IPS-18a (cell line): ENCODE results near the gene CAP1.
A peak's percentile ranks its signal among the peaks of the same experiment; 100 is the strongest.
"Not testable (repeated sequence)": the region's sequence is repeated elsewhere in the genome, so short reads cannot be mapped to it uniquely, and the experiment has no call there.

Experiments
- H3K27ac ChIP-seq: one replicate; pipeline ENCODE4 v1.5.1; 2013; ENCODE audit warnings: low read length
- H3K27me3 ChIP-seq: one replicate; pipeline ENCODE4 v1.6.1; 2013; ENCODE audit warnings: mild to moderate bottlenecking, low read length; ENCODE audit not compliant: control insufficient read depth, insufficient read depth
- H3K36me3 ChIP-seq: one replicate; pipeline ENCODE4 v1.6.1; 2013; ENCODE audit warnings: low read depth, low read length; ENCODE audit not compliant: control insufficient read depth
- H3K4me1 ChIP-seq: one replicate; pipeline ENCODE4 v1.6.1; 2013; ENCODE audit warnings: low read depth, low read length; ENCODE audit not compliant: control insufficient read depth
- H3K4me3 ChIP-seq: one replicate; pipeline ENCODE4 v1.5.1; 2013; ENCODE audit warnings: low read length
- H3K9ac ChIP-seq: one replicate; pipeline ENCODE4 v1.6.1; 2013; ENCODE audit warnings: mild to moderate bottlenecking, low read length, moderate library complexity
- H3K9me3 ChIP-seq: one replicate; pipeline ENCODE4 v1.6.1; 2013; ENCODE audit warnings: low read depth, low read length; ENCODE audit not compliant: control insufficient read depth

CAP1 gene

GRCh38 chr1:40036574-40036973 is 4.0 kb upstream of the CAP1 start:
- no peak overlapping the region for H3K9ac ChIP-seq
- H3K4me1 ChIP-seq = peaks cover 11% of the 10 kb centered on the region
- no peaks in the 10 kb centered on the region for H3K27me3 ChIP-seq
- no peak overlapping the region for H3K4me3 ChIP-seq
- H3K9me3 ChIP-seq = no peaks in the 10 kb centered on the region
- no peak overlapping the region for H3K27ac ChIP-seq
- no peaks in the 10 kb centered on the region for H3K36me3 ChIP-seq

GRCh38 chr1:40037254-40037653 is 3.3 kb upstream of the CAP1 start:
- H3K9me3 ChIP-seq, H3K9ac ChIP-seq, H3K4me3 ChIP-seq, H3K27me3 ChIP-seq, H3K36me3 ChIP-seq, H3K27ac ChIP-seq: not testable (repeated sequence)
- peaks cover 12% of the 10 kb centered on the region for H3K4me1 ChIP-seq

- H3K9me3 ChIP-seq = no peaks in the 10 kb centered on the region
- no peak overlapping the region for H3K27ac ChIP-seq
- H3K4me3 ChIP-seq = peak overlapping the region; percentile 90
- peak overlapping the region; percentile 100 for H3K9ac ChIP-seq
- peaks cover 12% of the 10 kb centered on the region for H3K4me1 ChIP-seq
- no peaks in the 10 kb centered on the region for H3K27me3 ChIP-seq
- H3K36me3 ChIP-seq = peaks cover 4% of the 10 kb centered on the region
Observed at GRCh38 chr1:40038697-40039096, 1.8 kb upstream of the CAP1 start.

- Histone ChIP-seq H3K4me3 (peak overlapping the region; percentile 90), H3K4me1 (peaks cover 12% of the 10 kb centered on the region), H3K27ac (peak overlapping the region; percentile 99), H3K9ac (peak overlapping the region; percentile 100), H3K9me3 (no peaks in the 10 kb centered on the region), H3K36me3 (peaks cover 8% of the 10 kb centered on the region), H3K27me3 (no peaks in the 10 kb centered on the region)
Observed at GRCh38 chr1:40039245-40039756, 1.2 kb upstream of the CAP1 start.

- Histone ChIP-seq H3K27ac (peak overlapping the region; percentile 99), H3K4me3 (peak overlapping the region; percentile 90), H3K36me3 (peaks cover 8% of the 10 kb centered on the region), H3K27me3 (no peaks in the 10 kb centered on the region), H3K9me3 (no peaks in the 10 kb centered on the region), H3K9ac (peak overlapping the region; percentile 100), H3K4me1 (peaks cover 12% of the 10 kb centered on the region)
Observed at GRCh38 chr1:40039757-40040510, 595 bp upstream of the CAP1 start.

GRCh38 chr1:40041466-40041838 is 923 bp downstream of the CAP1 start:
- Histone ChIP-seq H3K9ac (peak overlapping the region; percentile 100), H3K4me1 (peaks cover 12% of the 10 kb centered on the region), H3K27me3 (no peaks in the 10 kb centered on the region), H3K9me3 (no peaks in the 10 kb centered on the region), H3K4me3 (peak overlapping the region; percentile 90), H3K27ac (no peak overlapping the region), H3K36me3 (peaks cover 8% of the 10 kb centered on the region)

GRCh38 chr1:40042341-40042740 is 1.8 kb downstream of the CAP1 start:
- Histone ChIP-seq H3K4me3 (no peak overlapping the region), H3K27ac (no peak overlapping the region), H3K36me3 (peaks cover 8% of the 10 kb centered on the region), H3K27me3 (no peaks in the 10 kb centered on the region), H3K9me3 (no peaks in the 10 kb centered on the region), H3K9ac (no peak overlapping the region), H3K4me1 (peaks cover 12% of the 10 kb centered on the region)

- no peaks in the 10 kb centered on the region for H3K9me3 ChIP-seq
Observed at GRCh38 chr1:40044110-40044509, 3.6 kb downstream of the CAP1 start.

GRCh38 chr1:40045182-40045581 is 4.7 kb downstream of the CAP1 start:
- H3K27me3 ChIP-seq = no peaks in the 10 kb centered on the region
- H3K4me1 ChIP-seq = peaks cover 4% of the 10 kb centered on the region
- no peak overlapping the region for H3K27ac ChIP-seq
- no peaks in the 10 kb centered on the region for H3K9me3 ChIP-seq
- peaks cover 8% of the 10 kb centered on the region for H3K36me3 ChIP-seq
- H3K9ac ChIP-seq = no peak overlapping the region
- no peak overlapping the region for H3K4me3 ChIP-seq

More at GRCh38 chr1:40044110-40044509, 3.6 kb downstream of the CAP1 start:
- no peaks in the 10 kb centered on the region for H3K27me3 ChIP-seq
- H3K4me3 ChIP-seq = no peak overlapping the region
- peaks cover 7% of the 10 kb centered on the region for H3K4me1 ChIP-seq
- H3K27ac ChIP-seq = no peak overlapping the region
- peaks cover 8% of the 10 kb centered on the region for H3K36me3 ChIP-seq
- H3K9ac ChIP-seq = no peak overlapping the region

GRCh38 chr1:40045766-40046165 is 5.2 kb downstream of the CAP1 start:
- no peaks in the 10 kb centered on the region for H3K9me3 ChIP-seq
- H3K36me3 ChIP-seq = peaks cover 8% of the 10 kb centered on the region
- H3K27ac ChIP-seq = no peak overlapping the region
- no peaks in the 10 kb centered on the region for H3K27me3 ChIP-seq
- H3K4me1 ChIP-seq = peaks cover 4% of the 10 kb centered on the region
- H3K9ac ChIP-seq = no peak overlapping the region
- H3K4me3 ChIP-seq = no peak overlapping the region

GRCh38 chr1:40047276-40047675 is 6.7 kb downstream of the CAP1 start:
- H3K4me3 ChIP-seq = no peak overlapping the region
- no peaks in the 10 kb centered on the region for H3K4me1 ChIP-seq
- no peak overlapping the region for H3K27ac ChIP-seq
- no peak overlapping the region for H3K9ac ChIP-seq
- H3K27me3 ChIP-seq = no peaks in the 10 kb centered on the region
- H3K9me3 ChIP-seq = no peaks in the 10 kb centered on the region
- peaks cover 8% of the 10 kb centered on the region for H3K36me3 ChIP-seq

- no peak overlapping the region for H3K4me3 ChIP-seq
- H3K27ac ChIP-seq = no peak overlapping the region
- H3K4me1 ChIP-seq = no peaks in the 10 kb centered on the region
- H3K36me3 ChIP-seq = peaks cover 5% of the 10 kb centered on the region
- H3K9ac ChIP-seq = no peak overlapping the region
- no peaks in the 10 kb centered on the region for H3K9me3 ChIP-seq
- H3K27me3 ChIP-seq = no peaks in the 10 kb centered on the region
Observed at GRCh38 chr1:40047769-40048168, 7.2 kb downstream of the CAP1 start.
